GM12872 (cell line): Measurements from ENCODE around the gene MAGI2.

Experiments
- TF ChIP-seq, protein P1 (sequence below): IDR thresholded peaks from 3 replicates; pipeline ENCODE4 v1.5.1; 2011; ENCODE audit warnings: low read depth, mild to moderate bottlenecking, low read length, moderate library complexity; ENCODE audit not compliant: insufficient read depth

MAGI2 gene

DNA sequence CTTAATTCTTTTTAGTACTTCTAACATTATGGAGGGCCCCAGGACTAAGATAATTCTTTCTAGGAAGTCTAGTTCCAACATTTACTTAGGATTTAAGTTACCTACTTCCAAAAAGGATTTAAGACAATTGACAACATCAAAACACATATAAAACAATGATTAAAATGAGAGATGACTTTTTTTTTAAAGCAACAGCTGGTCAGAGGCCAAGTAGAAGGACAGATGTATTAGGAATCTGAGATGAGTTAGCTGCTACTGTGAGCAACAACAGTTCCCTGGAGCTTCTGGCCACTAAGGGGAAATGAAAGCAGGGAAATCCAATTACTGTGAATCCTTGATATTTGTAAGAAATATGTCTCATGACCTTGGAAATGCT, 1432.6 kb downstream of the MAGI2 start:
- TF ChIP-seq, protein P1, sequence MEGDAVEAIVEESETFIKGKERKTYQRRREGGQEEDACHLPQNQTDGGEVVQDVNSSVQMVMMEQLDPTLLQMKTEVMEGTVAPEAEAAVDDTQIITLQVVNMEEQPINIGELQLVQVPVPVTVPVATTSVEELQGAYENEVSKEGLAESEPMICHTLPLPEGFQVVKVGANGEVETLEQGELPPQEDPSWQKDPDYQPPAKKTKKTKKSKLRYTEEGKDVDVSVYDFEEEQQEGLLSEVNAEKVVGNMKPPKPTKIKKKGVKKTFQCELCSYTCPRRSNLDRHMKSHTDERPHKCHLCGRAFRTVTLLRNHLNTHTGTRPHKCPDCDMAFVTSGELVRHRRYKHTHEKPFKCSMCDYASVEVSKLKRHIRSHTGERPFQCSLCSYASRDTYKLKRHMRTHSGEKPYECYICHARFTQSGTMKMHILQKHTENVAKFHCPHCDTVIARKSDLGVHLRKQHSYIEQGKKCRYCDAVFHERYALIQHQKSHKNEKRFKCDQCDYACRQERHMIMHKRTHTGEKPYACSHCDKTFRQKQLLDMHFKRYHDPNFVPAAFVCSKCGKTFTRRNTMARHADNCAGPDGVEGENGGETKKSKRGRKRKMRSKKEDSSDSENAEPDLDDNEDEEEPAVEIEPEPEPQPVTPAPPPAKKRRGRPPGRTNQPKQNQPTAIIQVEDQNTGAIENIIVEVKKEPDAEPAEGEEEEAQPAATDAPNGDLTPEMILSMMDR = no peak

GRCh38 chr7:78020136-78020873, 1433.2 kb downstream of the MAGI2 start:
- TF ChIP-seq, protein P1 = peak; percentile 66

GRCh38 chr7:78019447-78020135, 1433.9 kb downstream of the MAGI2 start:
- TF ChIP-seq, protein P1 = no peak

DNA sequence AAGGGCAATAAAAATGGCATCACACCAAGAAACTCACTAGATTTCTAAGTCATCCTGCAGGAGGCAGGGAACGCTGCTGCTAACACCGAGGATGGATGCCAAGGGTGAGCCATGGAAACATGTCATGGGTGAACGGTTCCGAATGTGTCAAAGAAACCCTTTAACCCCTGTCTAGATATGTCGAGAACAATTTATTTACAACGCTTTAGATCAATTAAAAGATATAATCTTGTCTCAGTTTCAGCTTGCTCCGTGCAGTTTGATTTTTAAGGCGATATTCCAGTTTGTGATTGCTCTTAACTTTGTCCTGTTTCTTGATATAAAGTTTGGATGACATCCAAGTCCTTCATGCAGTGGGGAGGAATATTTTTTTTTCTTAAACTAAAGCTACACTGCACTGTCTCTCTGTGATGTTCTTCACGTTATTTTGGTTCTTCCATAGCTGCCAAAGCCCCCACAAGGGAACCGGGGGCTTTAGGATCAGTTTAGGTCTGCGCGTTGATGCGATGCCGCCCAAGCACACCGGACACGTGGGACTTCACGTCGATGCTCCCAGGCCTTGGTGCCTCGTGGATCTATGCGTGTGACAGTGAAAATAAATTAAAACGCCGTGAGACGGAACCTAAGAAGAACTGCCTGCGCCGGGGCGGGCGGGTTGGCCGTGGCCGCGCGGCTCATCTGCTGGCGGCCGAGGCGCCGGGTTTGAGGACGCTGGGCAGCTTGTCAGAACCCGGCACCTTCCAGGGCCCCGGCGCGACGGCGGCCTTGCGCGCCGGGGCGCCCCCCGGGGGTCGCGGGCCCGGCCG, 1434.6 kb downstream of the MAGI2 start:
- TF ChIP-seq, protein P1 = no peak

GRCh38 chr7:78017591-78018100, 1435.8 kb downstream of the MAGI2 start:
- TF ChIP-seq, protein P1 = no peak

- TF ChIP-seq, protein P1 = no peak
Observed at GRCh38 chr7:78015574-78016260, 1437.8 kb downstream of the MAGI2 start.
